Measurements from ENCODE around the gene NTSR1. TPM values are rescaled to one million over a fixed set of nuclear protein-coding genes. Genes with fewer than 3 reads are reported as not detected.
A peak's percentile ranks its signal among the peaks of the same experiment; 100 is the strongest.

The NTSR1 gene
- total RNA-seq, 4 donors from 2014 or later, result 1.5 to 23.9 (median 4.7) TPM

- intact Hi-C loops (cut with DNase I; ENCODE audit: low total_unique reads), result no loop called here
- in situ Hi-C loops (cut with MboI; ENCODE audit: low pct_ligation_motif_present in 1 of 4, low pct_unique_long_range_greater_than_20kb in 1 of 4, low sequenced_read_pairs in 3 of 4), result no loop called here
- Histone ChIP-seq H3K4me3 (no peak overlapping the region), H3K27me3 (peaks cover 6% of the 10 kb centered on the region), H3K27ac (no peak overlapping the region), H3K36me3 (no peaks in the 10 kb centered on the region), H3K9me3 (no peaks in the 10 kb centered on the region), H3K4me1 (peaks cover 0 to 3% (median 0%) of the 10 kb centered on the region in 4 donors)
- TF ChIP-seq POLR2AphosphoS5 (IDR thresholded peaks at IDR 0.05), result no peak
- no peak for TF ChIP-seq EP300 (IDR thresholded peaks at IDR 0.05; ENCODE audit: low read depth)
- TF ChIP-seq, protein P1, sequence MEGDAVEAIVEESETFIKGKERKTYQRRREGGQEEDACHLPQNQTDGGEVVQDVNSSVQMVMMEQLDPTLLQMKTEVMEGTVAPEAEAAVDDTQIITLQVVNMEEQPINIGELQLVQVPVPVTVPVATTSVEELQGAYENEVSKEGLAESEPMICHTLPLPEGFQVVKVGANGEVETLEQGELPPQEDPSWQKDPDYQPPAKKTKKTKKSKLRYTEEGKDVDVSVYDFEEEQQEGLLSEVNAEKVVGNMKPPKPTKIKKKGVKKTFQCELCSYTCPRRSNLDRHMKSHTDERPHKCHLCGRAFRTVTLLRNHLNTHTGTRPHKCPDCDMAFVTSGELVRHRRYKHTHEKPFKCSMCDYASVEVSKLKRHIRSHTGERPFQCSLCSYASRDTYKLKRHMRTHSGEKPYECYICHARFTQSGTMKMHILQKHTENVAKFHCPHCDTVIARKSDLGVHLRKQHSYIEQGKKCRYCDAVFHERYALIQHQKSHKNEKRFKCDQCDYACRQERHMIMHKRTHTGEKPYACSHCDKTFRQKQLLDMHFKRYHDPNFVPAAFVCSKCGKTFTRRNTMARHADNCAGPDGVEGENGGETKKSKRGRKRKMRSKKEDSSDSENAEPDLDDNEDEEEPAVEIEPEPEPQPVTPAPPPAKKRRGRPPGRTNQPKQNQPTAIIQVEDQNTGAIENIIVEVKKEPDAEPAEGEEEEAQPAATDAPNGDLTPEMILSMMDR (IDR thresholded peaks at IDR 0.05), result no peak
- no peak for TF ChIP-seq POLR2A (IDR thresholded peaks at IDR 0.05)
- DNase-seq, result peak; percentile 60
- 48% methylated on average over 16 of the region's 16 CpGs; no CpG with 5 or more reads in 1 of the 2 donors for WGBS, 2 donors (ENCODE audit: low coverage in 1 of 2)
These were observed 58.1 kb downstream of the NTSR1 start for GRCh38 chr20:62766716-62767115.

DNA sequence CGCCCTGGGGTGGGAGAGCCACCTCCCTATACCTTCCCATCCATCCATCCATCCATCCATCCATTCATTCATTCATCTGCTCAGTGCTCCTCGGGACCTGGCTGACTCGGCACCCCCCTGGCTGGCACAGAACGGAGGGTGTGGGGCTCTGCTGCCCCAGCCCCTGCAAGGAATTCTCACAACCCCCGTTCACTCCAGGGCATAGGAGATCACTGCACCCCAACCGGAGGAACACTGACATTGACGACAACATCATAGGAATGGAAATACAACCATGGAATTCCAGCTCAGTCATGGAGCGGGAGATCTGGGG lies 59.6 kb downstream of the NTSR1 start:
- H3K27ac ChIP-seq, result no peak overlapping the region
- in situ Hi-C loops (cut with MboI; ENCODE audit: low pct_ligation_motif_present in 1 of 4, low pct_unique_long_range_greater_than_20kb in 1 of 4, low sequenced_read_pairs in 3 of 4), result no loop called here
- 81% methylated on average over 8 of the region's 8 CpGs; no CpG with 5 or more reads in 1 of the 2 donors for WGBS, 2 donors (ENCODE audit: low coverage in 1 of 2)
- DNase-seq, result no peak
- H3K4me3 ChIP-seq, result no peak overlapping the region
- H3K9me3 ChIP-seq, result no peaks in the 10 kb centered on the region
- peaks cover 0 to 3% (median 0%) of the 10 kb centered on the region in 4 donors for H3K4me1 ChIP-seq
- no peaks in the 10 kb centered on the region for H3K36me3 ChIP-seq
- TF ChIP-seq, protein P1 (IDR thresholded peaks at IDR 0.05), result no peak
- no peak for TF ChIP-seq POLR2A (IDR thresholded peaks at IDR 0.05)
- TF ChIP-seq EP300 (IDR thresholded peaks at IDR 0.05; ENCODE audit: low read depth), result no peak
- no peak for TF ChIP-seq POLR2AphosphoS5 (IDR thresholded peaks at IDR 0.05)
- peaks cover 6% of the 10 kb centered on the region for H3K27me3 ChIP-seq
- intact Hi-C loops (cut with DNase I; ENCODE audit: low total_unique reads), result no loop called here

DNA sequence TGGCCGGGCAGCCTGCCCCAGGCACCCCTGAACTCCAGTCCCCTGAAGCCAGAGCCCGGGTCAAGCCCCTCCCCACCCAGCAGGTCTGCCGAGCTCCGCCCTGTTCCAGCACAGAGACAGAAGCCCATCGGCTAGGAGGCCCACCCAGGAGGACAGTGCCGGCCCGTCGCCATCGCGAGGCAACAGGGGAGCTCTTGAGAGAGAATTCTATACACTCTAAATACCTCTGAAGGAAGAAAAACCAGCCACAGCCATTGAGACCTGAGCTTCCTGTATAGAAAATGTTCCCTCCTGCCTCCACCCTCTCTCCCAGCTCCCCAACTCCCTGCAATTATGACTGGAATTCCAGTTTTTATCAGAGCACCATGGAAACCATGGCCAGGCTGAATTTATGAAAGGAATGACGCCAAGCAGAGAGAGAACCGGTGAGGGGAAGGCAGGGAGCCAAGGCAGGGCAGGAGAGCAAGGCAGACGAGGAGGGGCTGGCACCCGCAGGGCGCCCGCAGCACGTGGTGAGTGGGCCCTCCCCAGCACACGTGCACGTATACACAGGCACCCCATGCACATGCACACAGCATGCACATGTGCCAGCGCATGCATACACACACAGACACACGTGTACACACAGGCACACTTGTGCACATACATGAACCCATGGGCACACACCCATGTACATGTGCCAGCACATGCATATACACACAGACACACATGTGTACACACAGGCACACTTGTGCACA lies 60.1 kb downstream of the NTSR1 start:
- H3K4me1 ChIP-seq, result peaks cover 0 to 3% (median 0%) of the 10 kb centered on the region in 4 donors
- H3K27ac ChIP-seq, result no peak overlapping the region
- DNase-seq, result peak; percentile 41
- no peaks in the 10 kb centered on the region for H3K36me3 ChIP-seq
- in situ Hi-C loops (cut with MboI; ENCODE audit: low pct_ligation_motif_present in 1 of 4, low pct_unique_long_range_greater_than_20kb in 1 of 4, low sequenced_read_pairs in 3 of 4) (no loop called here), intact Hi-C loops (cut with DNase I; ENCODE audit: low total_unique reads) (no loop called here)
- H3K4me3 ChIP-seq, result no peak overlapping the region
- no peaks in the 10 kb centered on the region for H3K9me3 ChIP-seq
- peaks cover 9% of the 10 kb centered on the region for H3K27me3 ChIP-seq
- 31% methylated on average over 19 of the region's 21 CpGs; no CpG with 5 or more reads in 1 of the 2 donors for WGBS, 2 donors (ENCODE audit: low coverage in 1 of 2)
- TF ChIP-seq, protein P1 (IDR thresholded peaks at IDR 0.05), result no peak
- TF ChIP-seq POLR2AphosphoS5 (IDR thresholded peaks at IDR 0.05) (no peak), POLR2A (IDR thresholded peaks at IDR 0.05) (no peak), EP300 (IDR thresholded peaks at IDR 0.05; ENCODE audit: low read depth) (no peak)

GRCh38 chr20:62769346-62770071 lies 60.9 kb downstream of the NTSR1 start:
- in situ Hi-C loops (cut with MboI; ENCODE audit: low pct_ligation_motif_present in 1 of 4, low pct_unique_long_range_greater_than_20kb in 1 of 4, low sequenced_read_pairs in 3 of 4) (no loop called here), intact Hi-C loops (cut with DNase I; ENCODE audit: low total_unique reads) (no loop called here)
- Histone ChIP-seq H3K27ac (no peak overlapping the region), H3K27me3 (peaks cover 11% of the 10 kb centered on the region), H3K36me3 (no peaks in the 10 kb centered on the region), H3K9me3 (no peaks in the 10 kb centered on the region), H3K4me3 (no peak overlapping the region), H3K4me1 (peaks cover 0 to 3% (median 0%) of the 10 kb centered on the region in 4 donors)
- no peak for DNase-seq
- TF ChIP-seq, protein P1 (IDR thresholded peaks at IDR 0.05), result no peak
- TF ChIP-seq POLR2AphosphoS5 (IDR thresholded peaks at IDR 0.05), result no peak
- TF ChIP-seq EP300 (IDR thresholded peaks at IDR 0.05; ENCODE audit: low read depth), result no peak
- 86% methylated on average over 16 of the region's 16 CpGs; no CpG with 5 or more reads in 1 of the 2 donors for WGBS, 2 donors (ENCODE audit: low coverage in 1 of 2)
